ENCODE results near the gene ZFYVE9.

The ZFYVE9 gene

GRCh38 chr1:52233463-52233862 is 91.6 kb downstream of the ZFYVE9 start:
- TF ChIP-seq NFRKB (IDR thresholded peaks at IDR 0.05), result no peak
- no peak for TF ChIP-seq LEF1 (IDR thresholded peaks at IDR 0.05; ENCODE audit: borderline replicate concordance)
- no peak for TF ChIP-seq CTBP1 (IDR thresholded peaks at IDR 0.05; ENCODE audit: borderline replicate concordance)
- TF ChIP-seq SP1 (IDR thresholded peaks at IDR 0.05), result no peak
- TF ChIP-seq FOXA1 (IDR thresholded peaks at IDR 0.05), result no peak
- no peak for TF ChIP-seq ZNF384 (IDR thresholded peaks at IDR 0.05)
- TF ChIP-seq PKNOX1 (IDR thresholded peaks at IDR 0.05), result no peak
- TF ChIP-seq HDGF (IDR thresholded peaks at IDR 0.05; ENCODE audit: borderline replicate concordance), result no peak
- TF ChIP-seq L3MBTL2 (conservative IDR thresholded peaks at IDR 0.05), result no peak
- no peak for TF ChIP-seq SUZ12 (IDR thresholded peaks at IDR 0.05)
- TF ChIP-seq FOXM1 (IDR thresholded peaks at IDR 0.05; ENCODE audit: borderline replicate concordance), result no peak
- TF ChIP-seq ARNT (IDR thresholded peaks at IDR 0.05), result no peak
- no peak for DNase-seq (ENCODE audit: extremely low spot score)
- ChIA-PET POLR2A (no interaction called here), CTCF (no interaction called here)

GRCh38 chr1:52234014-52234413 is 92.1 kb downstream of the ZFYVE9 start:
- no peak for DNase-seq (ENCODE audit: extremely low spot score)
- CTCF ChIA-PET, result no interaction called here
- POLR2A ChIA-PET, result no interaction called here
- TF ChIP-seq LEF1 (IDR thresholded peaks at IDR 0.05; ENCODE audit: borderline replicate concordance), result no peak

GRCh38 chr1:52234708-52235107 is 92.8 kb downstream of the ZFYVE9 start:
- CTCF ChIA-PET, result no interaction called here
- DNase-seq (ENCODE audit: extremely low spot score), result no peak
- POLR2A ChIA-PET, result no interaction called here
- TF ChIP-seq L3MBTL2 (conservative IDR thresholded peaks at IDR 0.05) (no peak), HDGF (IDR thresholded peaks at IDR 0.05; ENCODE audit: borderline replicate concordance) (no peak), NFRKB (IDR thresholded peaks at IDR 0.05) (no peak), ELF4 (IDR thresholded peaks at IDR 0.05) (no peak), TARDBP (IDR thresholded peaks at IDR 0.05) (no peak), FOXM1 (IDR thresholded peaks at IDR 0.05; ENCODE audit: borderline replicate concordance) (no peak), FOXK2 (IDR thresholded peaks at IDR 0.05) (no peak), CTBP1 (IDR thresholded peaks at IDR 0.05; ENCODE audit: borderline replicate concordance) (no peak), PKNOX1 (IDR thresholded peaks at IDR 0.05) (no peak), SP1 (IDR thresholded peaks at IDR 0.05) (no peak), SUZ12 (IDR thresholded peaks at IDR 0.05) (no peak), BHLHE40 (IDR thresholded peaks at IDR 0.05; ENCODE audit: borderline replicate concordance) (no peak), ARNT (IDR thresholded peaks at IDR 0.05) (no peak), ZNF384 (IDR thresholded peaks at IDR 0.05) (no peak), LEF1 (IDR thresholded peaks at IDR 0.05; ENCODE audit: borderline replicate concordance) (no peak), FOXA1 (IDR thresholded peaks at IDR 0.05) (no peak)

GRCh38 chr1:52235646-52236045 is 93.8 kb downstream of the ZFYVE9 start:
- no peak for TF ChIP-seq CTBP1 (IDR thresholded peaks at IDR 0.05; ENCODE audit: borderline replicate concordance)
- TF ChIP-seq NFRKB (IDR thresholded peaks at IDR 0.05), result no peak
- TF ChIP-seq LEF1 (IDR thresholded peaks at IDR 0.05; ENCODE audit: borderline replicate concordance), result no peak
- TF ChIP-seq BHLHE40 (IDR thresholded peaks at IDR 0.05; ENCODE audit: borderline replicate concordance), result no peak
- TF ChIP-seq FOXK2 (IDR thresholded peaks at IDR 0.05), result no peak
- no peak for TF ChIP-seq FOXA1 (IDR thresholded peaks at IDR 0.05)
- TF ChIP-seq ARNT (IDR thresholded peaks at IDR 0.05), result no peak
- TF ChIP-seq HDGF (IDR thresholded peaks at IDR 0.05; ENCODE audit: borderline replicate concordance), result no peak
- TF ChIP-seq ZNF384 (IDR thresholded peaks at IDR 0.05), result no peak
- TF ChIP-seq SUZ12 (IDR thresholded peaks at IDR 0.05), result no peak
- TF ChIP-seq FOXM1 (IDR thresholded peaks at IDR 0.05; ENCODE audit: borderline replicate concordance), result no peak
- TF ChIP-seq L3MBTL2 (conservative IDR thresholded peaks at IDR 0.05), result no peak
- TF ChIP-seq PKNOX1 (IDR thresholded peaks at IDR 0.05), result no peak
- no peak for TF ChIP-seq SP1 (IDR thresholded peaks at IDR 0.05)
- DNase-seq (ENCODE audit: extremely low spot score), result no peak
- CTCF ChIA-PET, result interaction anchor here (0.6 kb wide), 1 partner anchor 117 kb away, joined by 3 read pairs; no protein-coding TSS in a partner anchor
- POLR2A ChIA-PET, result no interaction called here

GRCh38 chr1:52237430-52237829 is 95.5 kb downstream of the ZFYVE9 start:
- CTCF ChIA-PET, result no interaction called here
- TF ChIP-seq ELF4 (IDR thresholded peaks at IDR 0.05) (no peak), TARDBP (IDR thresholded peaks at IDR 0.05) (no peak), FOXA1 (IDR thresholded peaks at IDR 0.05) (no peak), PKNOX1 (IDR thresholded peaks at IDR 0.05) (no peak), FOXM1 (IDR thresholded peaks at IDR 0.05; ENCODE audit: borderline replicate concordance) (no peak), LEF1 (IDR thresholded peaks at IDR 0.05; ENCODE audit: borderline replicate concordance) (no peak), ARNT (IDR thresholded peaks at IDR 0.05) (no peak), L3MBTL2 (conservative IDR thresholded peaks at IDR 0.05) (no peak), HDGF (IDR thresholded peaks at IDR 0.05; ENCODE audit: borderline replicate concordance) (no peak), BHLHE40 (IDR thresholded peaks at IDR 0.05; ENCODE audit: borderline replicate concordance) (no peak)

GRCh38 chr1:52238474-52238873 is 96.6 kb downstream of the ZFYVE9 start:
- CTCF ChIA-PET, result no interaction called here
- POLR2A ChIA-PET, result no interaction called here
- no peak for DNase-seq (ENCODE audit: extremely low spot score)
- no peak for TF ChIP-seq PKNOX1 (IDR thresholded peaks at IDR 0.05)
- TF ChIP-seq TARDBP (IDR thresholded peaks at IDR 0.05), result no peak
- TF ChIP-seq NFRKB (IDR thresholded peaks at IDR 0.05), result no peak
- TF ChIP-seq CTBP1 (IDR thresholded peaks at IDR 0.05; ENCODE audit: borderline replicate concordance), result no peak
- no peak for TF ChIP-seq ARNT (IDR thresholded peaks at IDR 0.05)
- no peak for TF ChIP-seq SP1 (IDR thresholded peaks at IDR 0.05)
- no peak for TF ChIP-seq L3MBTL2 (conservative IDR thresholded peaks at IDR 0.05)
- TF ChIP-seq ZNF384 (IDR thresholded peaks at IDR 0.05), result no peak
- TF ChIP-seq FOXA1 (IDR thresholded peaks at IDR 0.05), result no peak
- no peak for TF ChIP-seq FOXM1 (IDR thresholded peaks at IDR 0.05; ENCODE audit: borderline replicate concordance)
- no peak for TF ChIP-seq LEF1 (IDR thresholded peaks at IDR 0.05; ENCODE audit: borderline replicate concordance)
- no peak for TF ChIP-seq ELF4 (IDR thresholded peaks at IDR 0.05)
- TF ChIP-seq BHLHE40 (IDR thresholded peaks at IDR 0.05; ENCODE audit: borderline replicate concordance), result no peak
- no peak for TF ChIP-seq SUZ12 (IDR thresholded peaks at IDR 0.05)
- TF ChIP-seq FOXK2 (IDR thresholded peaks at IDR 0.05), result no peak
- TF ChIP-seq HDGF (IDR thresholded peaks at IDR 0.05; ENCODE audit: borderline replicate concordance), result no peak

More at GRCh38 chr1:52237430-52237829, 95.5 kb downstream of the ZFYVE9 start:
- DNase-seq (ENCODE audit: extremely low spot score), result no peak
- POLR2A ChIA-PET, result no interaction called here
